ENCODE data around the gene PRPF19. TPM values are rescaled to one million over a fixed set of nuclear protein-coding genes. Genes with fewer than 3 reads are reported as not detected.

The PRPF19 gene
- total and polyA plus RNA-seq, 9 of the 15 experiments (the other 6 are each of a cell fraction or from before 2014, with no cell fraction given): 9.4 to 212 (median 73.2) TPM

GRCh38 chr11:60906132-60906972, at the start of gene PRPF19 (continued):
- peak in 1 of 2 experiments; percentile 56; a peak in 1 of 4 replicates for TF ChIP-seq ZNF639 (CRISPR knock-in tag; conservative IDR thresholded peaks at IDR 0.05 in 1 of 2, IDR thresholded peaks at IDR 0.05 in 1 of 2)
- TF ChIP-seq EP300 (IDR thresholded peaks at IDR 0.05; ENCODE audit: low read length): peak; percentile 25; the same call in 1 of the 2 replicates
- TF ChIP-seq ZNF707 (CRISPR knock-in tag; conservative IDR thresholded peaks at IDR 0.05): no peak
- peak; percentile 34; the same call in 1 of the 2 replicates for TF ChIP-seq NR2C2 (CRISPR knock-in tag; IDR thresholded peaks at IDR 0.05)
- TF ChIP-seq NR2C2 (tag; IDR thresholded peaks at IDR 0.05): peak; percentile 44; the same call in 1 of the 2 replicates
- TF ChIP-seq KLF1 (tag; IDR thresholded peaks at IDR 0.05): 0 out of 2 replicates have a peak, but pooled peaks have one; percentile 35
- TF ChIP-seq MCM2 (IDR thresholded peaks at IDR 0.05; ENCODE audit: low read depth): no peak
- peak; percentile 72 to 77 for TF ChIP-seq E2F6 (IDR thresholded peaks at IDR 0.05; ENCODE audit: borderline replicate concordance in 1 of 2, extremely low read depth in 1 of 2, insufficient read depth in 1 of 2, insufficient read length in 1 of 2, low read depth in 1 of 2, low read length in 1 of 2, poor library complexity in 1 of 2, severe bottlenecking in 1 of 2)
- peak; percentile 98 for TF ChIP-seq HNRNPLL (IDR thresholded peaks at IDR 0.05; ENCODE audit: low read depth, low read length, poor library complexity, severe bottlenecking)
- TF ChIP-seq BDP1 (IDR thresholded peaks at IDR 0.05; ENCODE audit: insufficient read depth, insufficient read length): no peak
- no peak for TF ChIP-seq PTBP1 (IDR thresholded peaks at IDR 0.05; ENCODE audit: low read depth, low read length)
- 0 out of 2 replicates have a peak, but pooled peaks have one; percentile 17 for TF ChIP-seq GMEB1 (CRISPR knock-in tag; IDR thresholded peaks at IDR 0.05)
- TF ChIP-seq DPF2 (IDR thresholded peaks at IDR 0.05): no peak
- no peak; a peak in 1 of 6 replicates for TF ChIP-seq CTCF (IDR thresholded peaks at IDR 0.05 in 2 of 3, conservative IDR thresholded peaks at IDR 0.05 in 1 of 3; ENCODE audit: insufficient read depth in 2 of 3, low read depth in 1 of 3, low read length in 3 of 3)
- TF ChIP-seq BRCA1 (IDR thresholded peaks at IDR 0.05): no peak
- TF ChIP-seq BRCA1 (CRISPR knock-in tag; IDR thresholded peaks at IDR 0.05): no peak
